ENCODE measurements around the gene ANP32B.

GRCh38 chr9:97964901-97965300 is 18.2 kb upstream of the ANP32B start:
- TF ChIP-seq CTCF (IDR thresholded peaks at IDR 0.05) = no peak
- no peak for TF ChIP-seq POLR2A (IDR thresholded peaks at IDR 0.05)

Data from heart left ventricle (tissue), 13 donors.